H1 (cell line): ENCODE measurements around the gene TXK. TPM values are rescaled to one million over a fixed set of nuclear protein-coding genes. Genes with fewer than 3 reads are reported as not detected.

Source experiments
- CTCF ChIA-PET: fragments of 300-600 bp; sonication (Branson Sonifier 250); formaldehyde crosslinking; loops from one replicate; lab custom pipeline; 2021; ENCODE audit not compliant: partially characterized antibody; lab: Charles Lee
- POLR2A ChIA-PET: fragments of 300-600 bp; sonication (Branson Sonifier 250); formaldehyde crosslinking; loops from one replicate; lab custom pipeline; 2021; ENCODE audit warnings: inconsistent platforms; ENCODE audit not compliant: partially characterized antibody; lab: Charles Lee
- DNase-seq, 2 experiments: peaks; one replicate each; pipeline versions ENCODE4 v3.0.0 to v3.0.0-alpha.2; 2010 to 2022; ENCODE audit warnings: low spot score in 2 of 2, low read depth in 1 of 2, mixed read lengths in 1 of 2
- FAIRE-seq: peaks from 2 replicates; lab custom pipeline; 2011; peaks lifted over from hg19 to GRCh38; lab: Jason Lieb, UNC
- H2AFZ ChIP-seq: 2 replicates; pipeline ENCODE4 v1.8.1; 2012; ENCODE audit warnings: low read length, inconsistent platforms
- H2AK5ac ChIP-seq: 2 replicates; pipeline ENCODE4 v1.6.1; 2013; ENCODE audit warnings: low read depth, low read length
- H2BK120ac ChIP-seq: replicated peaks from 2 replicates; pipeline ENCODE3; 2013; ENCODE audit warnings: low read depth, low read length, inconsistent platforms
- H2BK12ac ChIP-seq: 2 replicates; pipeline ENCODE4 v1.6.1; 2013; ENCODE audit warnings: low read depth, low read length
- H2BK15ac ChIP-seq: 2 replicates; pipeline ENCODE4 v1.6.1; 2013; ENCODE audit warnings: low read length
- H2BK20ac ChIP-seq: 2 replicates; pipeline ENCODE4 v1.6.1; 2013; ENCODE audit warnings: low read length
- H2BK5ac ChIP-seq: 2 replicates; pipeline ENCODE4 v1.6.1; 2013; ENCODE audit warnings: low read depth, low read length
- H3K14ac ChIP-seq: 2 replicates; pipeline ENCODE4 v1.6.1; 2013; ENCODE audit warnings: inconsistent platforms; ENCODE audit not compliant: insufficient read length
- H3K18ac ChIP-seq: 2 replicates; pipeline ENCODE4 v1.6.1; 2013; ENCODE audit warnings: low read length; ENCODE audit errors: extremely low read depth
- H3K23ac ChIP-seq: 2 replicates; pipeline ENCODE4 v1.6.1; 2013; ENCODE audit warnings: inconsistent platforms; ENCODE audit not compliant: insufficient read length
- H3K23me2 ChIP-seq: 2 replicates; pipeline ENCODE4 v1.6.1; 2013; ENCODE audit warnings: low read depth, low read length
- H3K27ac ChIP-seq: 2 replicates; pipeline ENCODE4 v1.6.1; 2011; ENCODE audit warnings: low read depth, low read length, inconsistent platforms
- H3K27me3 ChIP-seq, 4 experiments: replicated peaks in 1 of 4; 1 replicate in 1 of 4; 2 replicates in 3 of 4; pipeline versions ENCODE4 v1.6.1 to v1.8.1; 2011 to 2013; ENCODE audit warnings: low read length in 3 of 4, mild to moderate bottlenecking in 3 of 4, inconsistent platforms in 2 of 4, mixed read lengths in 2 of 4, moderate library complexity in 1 of 4; ENCODE audit not compliant: control insufficient read depth in 3 of 4, insufficient read depth in 3 of 4; ENCODE audit errors: extremely low read depth in 1 of 4
- H3K36me3 ChIP-seq, 4 experiments: 2 replicates each; pipeline versions ENCODE4 v1.6.1 to v1.8.1; 2011 to 2013; ENCODE audit warnings: mild to moderate bottlenecking in 4 of 4, low read length in 3 of 4, moderate library complexity in 2 of 4, control low read depth in 1 of 4, inconsistent platforms in 1 of 4; ENCODE audit not compliant: insufficient read depth in 4 of 4, control insufficient read depth in 2 of 4
- H3K4ac ChIP-seq: replicated peaks from 2 replicates; pipeline ENCODE3; 2013; ENCODE audit warnings: low read length, low read depth, mixed read lengths, inconsistent platforms; ENCODE audit not compliant: insufficient read length
- H3K4me1 ChIP-seq, 4 experiments: replicated peaks in 1 of 4; 1 replicate in 1 of 4; 2 replicates in 3 of 4; pipeline versions ENCODE4 v1.6.1 to v1.8.1; 2011 to 2013; ENCODE audit warnings: low read length in 3 of 4, inconsistent platforms in 2 of 4, mixed read lengths in 1 of 4; ENCODE audit not compliant: insufficient read depth in 4 of 4, control insufficient read depth in 3 of 4
- H3K4me2 ChIP-seq, 2 experiments: 2 replicates each; pipeline versions ENCODE4 v1.6.1 to v1.8.1; 2011 to 2013; ENCODE audit warnings: low read depth in 2 of 2, low read length in 2 of 2, control low read depth in 1 of 2, inconsistent platforms in 1 of 2, mild to moderate bottlenecking in 1 of 2; ENCODE audit not compliant: insufficient read depth in 1 of 2
- H3K4me3 ChIP-seq, 4 experiments: fragments of 200-600, 300-600 bp in 1 of 4; sonication (generic), shearing (Covaris generic), sonication (Bioruptor Twin) in 1 of 4; 2 replicates each; pipeline versions ENCODE4 v1.5.1 to v1.8.1; 2011 to 2016; ENCODE audit warnings: low read length in 4 of 4, low read depth in 3 of 4, control low read depth in 2 of 4, inconsistent platforms in 2 of 4, mild to moderate bottlenecking in 2 of 4, mixed read lengths in 1 of 4, moderate library complexity in 1 of 4; ENCODE audit not compliant: insufficient read depth in 2 of 4; ENCODE audit errors: extremely low read depth in 1 of 4
- H3K56ac ChIP-seq: replicated peaks from 2 replicates; pipeline ENCODE3; 2013; ENCODE audit warnings: low read depth, mild to moderate bottlenecking, mixed read lengths, low read length, inconsistent platforms; ENCODE audit not compliant: insufficient read length
- H3K79me1 ChIP-seq: 2 replicates; pipeline ENCODE4 v1.6.1; 2013; ENCODE audit warnings: low read depth, low read length, control low read depth
- H3K79me2 ChIP-seq, 2 experiments: 2 replicates each; pipeline versions ENCODE4 v1.6.1 to v1.8.1; 2012 to 2013; ENCODE audit warnings: low read length in 2 of 2, mild to moderate bottlenecking in 2 of 2, inconsistent platforms in 1 of 2; ENCODE audit not compliant: insufficient read depth in 2 of 2, control insufficient read depth in 1 of 2
- H3K9ac ChIP-seq, 4 experiments: replicated peaks in 1 of 4; 1 replicate in 1 of 4; 2 replicates in 3 of 4; pipeline versions ENCODE4 v1.6.1 to v1.8.1; 2011 to 2013; ENCODE audit warnings: low read depth in 3 of 4, low read length in 3 of 4, control low read depth in 2 of 4, mild to moderate bottlenecking in 2 of 4, moderate library complexity in 2 of 4, inconsistent platforms in 1 of 4; ENCODE audit errors: extremely low read depth in 1 of 4
- H3K9me3 ChIP-seq, 2 experiments: 2 replicates each; pipeline versions ENCODE4 v1.6.1 to v1.8.1; 2012 to 2013; ENCODE audit warnings: mild to moderate bottlenecking in 2 of 2, moderate library complexity in 2 of 2, control low read depth in 1 of 2, inconsistent platforms in 1 of 2, low read depth in 1 of 2, low read length in 1 of 2, mixed read lengths in 1 of 2; ENCODE audit not compliant: insufficient read depth in 2 of 2
- H4K20me1 ChIP-seq, 2 experiments: replicated peaks in 1 of 2; 2 replicates each; pipeline versions ENCODE3 to v1.8.1; 2011 to 2013; ENCODE audit warnings: inconsistent platforms in 2 of 2, low read length in 2 of 2, mild to moderate bottlenecking in 1 of 2; ENCODE audit not compliant: insufficient read depth in 2 of 2, control insufficient read depth in 1 of 2
- H4K5ac ChIP-seq: 2 replicates; pipeline ENCODE4 v1.6.1; 2013; ENCODE audit warnings: low read length, low read depth, mixed read lengths, inconsistent platforms; ENCODE audit not compliant: insufficient read length
- H4K8ac ChIP-seq: 2 replicates; pipeline ENCODE4 v1.8.0; 2013; ENCODE audit warnings: mild to moderate bottlenecking, moderate library complexity, low read length, inconsistent platforms; ENCODE audit not compliant: insufficient read depth; ENCODE audit errors: extremely low read depth
- H4K91ac ChIP-seq: replicated peaks from 2 replicates; pipeline ENCODE3; 2013; ENCODE audit warnings: low read length, mixed read lengths, inconsistent platforms; ENCODE audit not compliant: insufficient read length
- ASH2L ChIP-seq: fragments of 200-600, 300-600 bp; sonication (generic); IDR thresholded peaks from one replicate; pipeline ENCODE4 v1.7.1; 2017; ENCODE audit warnings: low read length
- ATF3 ChIP-seq: IDR thresholded peaks from 2 replicates; pipeline ENCODE4 v1.6.1; 2011; ENCODE audit warnings: low read depth, mild to moderate bottlenecking, low read length; ENCODE audit not compliant: insufficient read depth
- CHD1 ChIP-seq: IDR thresholded peaks from 2 replicates; pipeline ENCODE4 v1.6.1; 2012; ENCODE audit warnings: low read depth, low read length, improper control_type of control experiment
- FOSL1 ChIP-seq: IDR thresholded peaks from 2 replicates; pipeline ENCODE4 v1.6.1; 2011; ENCODE audit warnings: mild to moderate bottlenecking, low read depth, low read length, moderate library complexity; ENCODE audit not compliant: insufficient read depth
- GTF2F1 ChIP-seq: IDR thresholded peaks from 2 replicates; pipeline ENCODE4 v1.6.1; 2012; ENCODE audit warnings: low read depth, low read length, improper control_type of control experiment, borderline replicate concordance
- KDM4A ChIP-seq: IDR thresholded peaks from one replicate; pipeline ENCODE4 v1.7.1; 2012; ENCODE audit warnings: low read depth, mild to moderate bottlenecking, moderate library complexity, low read length, inconsistent platforms; ENCODE audit not compliant: severe bottlenecking
- MAFK ChIP-seq: IDR thresholded peaks from 2 replicates; pipeline ENCODE4 v1.6.1; 2012; ENCODE audit warnings: low read depth, mild to moderate bottlenecking, improper control_type of control experiment, low read length
- NANOG ChIP-seq: IDR thresholded peaks from 2 replicates; pipeline ENCODE4 v1.6.1; 2011; ENCODE audit warnings: low read length, low read depth, mild to moderate bottlenecking, inconsistent platforms; ENCODE audit not compliant: insufficient read depth, poor library complexity, severe bottlenecking
- NRF1 ChIP-seq: IDR thresholded peaks from 2 replicates; pipeline ENCODE4 v1.6.1; 2011; ENCODE audit warnings: mild to moderate bottlenecking, low read depth, low read length, improper control_type of control experiment
- POLR2AphosphoS5 ChIP-seq: IDR thresholded peaks from 2 replicates; pipeline ENCODE4 v1.6.1; 2011; ENCODE audit warnings: low read depth, low read length
- RNF2 ChIP-seq: fragments of 200-900, 300-1000 bp; sonication (generic); IDR thresholded peaks from 2 replicates; pipeline ENCODE4 v1.7.1; 2016; ENCODE audit warnings: borderline replicate concordance, low read depth, mild to moderate bottlenecking, antibody characterized with exemption, low read length; ENCODE audit not compliant: poor library complexity, severe bottlenecking; ENCODE audit errors: missing control alignments
- RXRA ChIP-seq: IDR thresholded peaks from 2 replicates; pipeline ENCODE4 v1.6.1; 2011; ENCODE audit warnings: low read depth, mild to moderate bottlenecking, low read length, moderate library complexity; ENCODE audit not compliant: insufficient read depth
- YY1 ChIP-seq: IDR thresholded peaks from 2 replicates; pipeline ENCODE4 v1.6.1; 2011; ENCODE audit warnings: low read depth, mild to moderate bottlenecking, low read length
- WGBS, 2 experiments: shearing (Covaris generic) in 1 of 2; methylation state at CpG; one replicate each; pipeline versions ENCODE4 v1.1.6 to v1.1.7; 2013 to 2015; ENCODE audit warnings: low lambda C conversion rate in 2 of 2, mixed read lengths in 2 of 2, inconsistent platforms in 1 of 2, low coverage in 1 of 2, missing lambda C conversion rate in 1 of 2; ENCODE audit not compliant: insufficient replicate concordance in 2 of 2, insufficient coverage in 1 of 2, insufficient read length in 1 of 2; ENCODE audit errors: extremely low coverage in 1 of 2, missing lambda C conversion rate in 1 of 2; 5-methylcytosine and 5-hydroxymethylcytosine counted together
- polyA plus RNA-seq, 7 experiments: library from polyadenylated mRNA; depleted of rRNA in 3 of 7; stranded (reverse) in 5 of 7; unstranded in 2 of 7; fragments of >200 nt in 5 of 7; fragments of 200-250 nt in 2 of 7; gene quantifications; 1 replicate in 5 of 7; 2 replicates in 1 of 7; 4 replicates in 1 of 7; pipeline versions ENCODE4 v1.2.1 to v1.2.3, GENCODE V29; 2011 to 2013; ENCODE audit warnings: missing spikeins in 2 of 7, mixed read lengths in 2 of 7
- total RNA-seq: library from RNA; stranded (reverse); fragmentation: NEBNext Ultra II Directional; extraction: Animal tissue kit (Norgen Biotek cat#: 25700); gene quantifications from 2 replicates; pipeline ENCODE4 v1.2.1, GENCODE V29; 2021

TXK gene
- total and polyA plus RNA-seq, 2 of the 8 experiments (the other 6 are each of a cell fraction or from before 2014, with no cell fraction given): not detected

DNA sequence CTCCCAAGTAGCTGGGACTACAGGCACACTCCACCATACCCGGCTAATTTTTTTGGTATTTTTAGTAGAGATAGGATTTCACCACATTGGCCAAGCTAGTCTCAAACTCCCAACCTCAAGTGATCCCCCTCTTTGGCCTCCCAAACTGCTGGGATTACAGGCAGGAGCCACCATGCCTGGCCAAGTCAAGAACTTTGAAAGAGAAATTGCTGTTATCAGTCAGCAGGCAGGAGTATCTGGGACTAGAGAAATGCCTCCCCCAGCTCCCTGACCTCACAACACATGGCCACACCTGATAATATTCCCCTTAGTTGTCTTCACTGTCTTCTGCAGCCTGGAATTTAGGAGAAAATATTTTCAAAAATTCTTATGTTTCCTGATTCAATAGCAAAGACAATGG is 7.4 kb downstream of the TXK start:
- H3K9ac ChIP-seq: no peak overlapping the region
- POLR2A ChIA-PET: interaction anchor here (0.7 to 1.7 kb wide), 4 partner anchors 9 to 75 kb away, joined by 3 to 5 read pairs (median 3); no protein-coding TSS in a partner anchor
- TF ChIP-seq RXRA: no peak
- no peak for TF ChIP-seq CHD1
- TF ChIP-seq YY1: no peak
- no peak for TF ChIP-seq ASH2L
- TF ChIP-seq MAFK: no peak
- TF ChIP-seq NRF1: no peak
- no peak for TF ChIP-seq NANOG
- TF ChIP-seq FOSL1: no peak
- no peak for TF ChIP-seq KDM4A
- TF ChIP-seq POLR2AphosphoS5: no peak
- TF ChIP-seq RNF2: no peak
- no peak for TF ChIP-seq ATF3
- no peak for TF ChIP-seq GTF2F1

More for the DNA sequence above, 7.4 kb downstream of the TXK start:
- FAIRE-seq (no peak), DNase-seq (no peak)
- Histone ChIP-seq H3K56ac (no peak overlapping the region), H4K20me1 (no peaks in the 10 kb centered on the region), H3K23me2 (no peaks in the 10 kb centered on the region), H3K4me3 (peak overlapping the region in 1 of 4 experiments; percentile 42; a peak in 1 of 8 replicates), H2BK12ac (peak overlapping the region; percentile 76; the same call in 1 of the 2 replicates), H2BK120ac (no peak overlapping the region), H3K79me2 (no peaks in the 10 kb centered on the region), H2BK15ac (no peak overlapping the region), H3K9me3 (no peaks in the 10 kb centered on the region), H3K18ac (0 out of 2 replicates have a peak overlapping the region, but pooled peaks have one; percentile 65), H4K5ac (no peak overlapping the region), H3K36me3 (no peaks in the 10 kb centered on the region), H2BK20ac (no peak overlapping the region), H3K79me1 (no peaks in the 10 kb centered on the region), H3K27ac (no peak overlapping the region), H3K4ac (no peak overlapping the region), H3K23ac (no peak overlapping the region), H3K27me3 (no peaks in the 10 kb centered on the region), H2AFZ (no peak overlapping the region), H4K91ac (no peak overlapping the region), H2AK5ac (no peak overlapping the region), H3K4me1 (peaks cover 0 to 14% (median 7%) of the 10 kb centered on the region in 4 experiments; a peak in 5 of 7 replicates), H3K14ac (no peak overlapping the region), H2BK5ac (0 out of 2 replicates have a peak overlapping the region, but pooled peaks have one; percentile 3), H3K4me2 (peak overlapping the region in 1 of 2 experiments; percentile 38; a peak in 2 of 4 replicates), H4K8ac (no peak overlapping the region)
- CTCF ChIA-PET: interaction anchor here (0.7 to 6.2 kb wide), 11 partner anchors 9 to 662 kb away, joined by 3 to 64 read pairs (median 6); no protein-coding TSS in a partner anchor
- 71% methylated on average over 1 of the region's 1 CpG; no CpG with 5 or more reads in 1 of the 2 experiments for WGBS, 2 experiments
